ENCODE data around the gene ZSCAN9.

- no peak for TF ChIP-seq POLR2A (IDR thresholded peaks at IDR 0.05)
- TF ChIP-seq, protein P1, sequence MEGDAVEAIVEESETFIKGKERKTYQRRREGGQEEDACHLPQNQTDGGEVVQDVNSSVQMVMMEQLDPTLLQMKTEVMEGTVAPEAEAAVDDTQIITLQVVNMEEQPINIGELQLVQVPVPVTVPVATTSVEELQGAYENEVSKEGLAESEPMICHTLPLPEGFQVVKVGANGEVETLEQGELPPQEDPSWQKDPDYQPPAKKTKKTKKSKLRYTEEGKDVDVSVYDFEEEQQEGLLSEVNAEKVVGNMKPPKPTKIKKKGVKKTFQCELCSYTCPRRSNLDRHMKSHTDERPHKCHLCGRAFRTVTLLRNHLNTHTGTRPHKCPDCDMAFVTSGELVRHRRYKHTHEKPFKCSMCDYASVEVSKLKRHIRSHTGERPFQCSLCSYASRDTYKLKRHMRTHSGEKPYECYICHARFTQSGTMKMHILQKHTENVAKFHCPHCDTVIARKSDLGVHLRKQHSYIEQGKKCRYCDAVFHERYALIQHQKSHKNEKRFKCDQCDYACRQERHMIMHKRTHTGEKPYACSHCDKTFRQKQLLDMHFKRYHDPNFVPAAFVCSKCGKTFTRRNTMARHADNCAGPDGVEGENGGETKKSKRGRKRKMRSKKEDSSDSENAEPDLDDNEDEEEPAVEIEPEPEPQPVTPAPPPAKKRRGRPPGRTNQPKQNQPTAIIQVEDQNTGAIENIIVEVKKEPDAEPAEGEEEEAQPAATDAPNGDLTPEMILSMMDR (IDR thresholded peaks at IDR 0.05) = no peak
Measured at GRCh38 chr6:28263922-28264321, 38.8 kb downstream of the ZSCAN9 start.
